ENCODE measurements around the gene EHD4. TPM values are rescaled to one million over a fixed set of nuclear protein-coding genes. Genes with fewer than 3 reads are reported as not detected.
A peak's percentile ranks its signal among the peaks of the same experiment; 100 is the strongest.

Gene EHD4
- total RNA-seq, 1 experiment from 2014 or later: 28.6 TPM

GRCh38 chr15:41957021-41957897, 15.1 kb downstream of the EHD4 start:
- DNase-seq (ENCODE audit: low read depth): peak; percentile 5

- no peak for DNase-seq (ENCODE audit: low read depth)
Measured at GRCh38 chr15:41955807-41956525, 16.4 kb downstream of the EHD4 start.

- DNase-seq (ENCODE audit: low read depth): no peak
Measured at GRCh38 chr15:41955100-41955499, 17.3 kb downstream of the EHD4 start.

- no peak for DNase-seq (ENCODE audit: low read depth)
Measured at GRCh38 chr15:41954036-41954435, 18.3 kb downstream of the EHD4 start.

GRCh38 chr15:41952013-41952563, 20.3 kb downstream of the EHD4 start:
- DNase-seq (ENCODE audit: low read depth): no peak

GRCh38 chr15:41951571-41951970, 20.8 kb downstream of the EHD4 start:
- no peak for DNase-seq (ENCODE audit: low read depth)

- DNase-seq (ENCODE audit: low read depth): no peak
Measured at GRCh38 chr15:41950489-41950888, 21.9 kb downstream of the EHD4 start.

- no peak for DNase-seq (ENCODE audit: low read depth)
Measured at GRCh38 chr15:41950127-41950483, 22.3 kb downstream of the EHD4 start.

GRCh38 chr15:41949401-41950126, 22.8 kb downstream of the EHD4 start:
- DNase-seq (ENCODE audit: low read depth): no peak

GRCh38 chr15:41948490-41948889, 23.9 kb downstream of the EHD4 start:
- no peak for DNase-seq (ENCODE audit: low read depth)

GRCh38 chr15:41946970-41947369, 25.4 kb downstream of the EHD4 start:
- DNase-seq (ENCODE audit: low read depth): no peak

GRCh38 chr15:41945731-41946130, 26.6 kb downstream of the EHD4 start:
- no peak for DNase-seq (ENCODE audit: low read depth)

- peak; percentile 8 for DNase-seq (ENCODE audit: low read depth)
Measured at GRCh38 chr15:41945221-41945620, 27.1 kb downstream of the EHD4 start.

GRCh38 chr15:41944313-41944940, 27.9 kb downstream of the EHD4 start:
- peak; percentile 93 for DNase-seq (ENCODE audit: low read depth)

- DNase-seq (ENCODE audit: low read depth): no peak
Measured at GRCh38 chr15:41943543-41944312, 28.6 kb downstream of the EHD4 start.

- DNase-seq (ENCODE audit: low read depth): no peak
Measured at GRCh38 chr15:41942886-41943285, 29.5 kb downstream of the EHD4 start.

- peak; percentile 42 for DNase-seq (ENCODE audit: low read depth)
Measured at GRCh38 chr15:41941644-41942415, 30.5 kb downstream of the EHD4 start.

GRCh38 chr15:41940441-41940857, 31.9 kb downstream of the EHD4 start:
- peak; percentile 56 for DNase-seq (ENCODE audit: low read depth)

GRCh38 chr15:41939986-41940385, 32.4 kb downstream of the EHD4 start:
- DNase-seq (ENCODE audit: low read depth): no peak

- no peak for DNase-seq (ENCODE audit: low read depth)
Measured at GRCh38 chr15:41937568-41937923, 34.8 kb downstream of the EHD4 start.
